H9 (cell line): ENCODE data around the gene LUZP2. TPM values are rescaled to one million over a fixed set of nuclear protein-coding genes. Genes with fewer than 3 reads are reported as not detected.

ENCODE experiments used
- DNase-seq: peaks from one replicate; pipeline ENCODE4 v3.0.0-alpha.2; 2017
- H2AFZ ChIP-seq: one replicate; pipeline ENCODE4 v1.6.1; 2013; ENCODE audit warnings: mild to moderate bottlenecking, low read length, control low read depth, moderate library complexity
- H2AK5ac ChIP-seq: 2 replicates; pipeline ENCODE4 v1.6.1; 2013; ENCODE audit warnings: low read length, control low read depth, mixed read lengths; ENCODE audit not compliant: insufficient read length
- H2BK120ac ChIP-seq: one replicate; pipeline ENCODE4 v1.6.1; 2013; ENCODE audit warnings: low read depth, mild to moderate bottlenecking, low read length, control low read depth, inconsistent platforms; ENCODE audit not compliant: poor library complexity, severe bottlenecking
- H2BK12ac ChIP-seq: 2 replicates; pipeline ENCODE4 v1.6.1; 2013; ENCODE audit warnings: low read length, control low read depth, mixed read lengths, low read depth; ENCODE audit not compliant: insufficient read length
- H2BK15ac ChIP-seq: 2 replicates; pipeline ENCODE4 v1.6.1; 2013; ENCODE audit warnings: low read depth, low read length, control low read depth
- H2BK20ac ChIP-seq: one replicate; pipeline ENCODE4 v1.6.1; 2013; ENCODE audit warnings: low read depth, mild to moderate bottlenecking, low read length, control low read depth, inconsistent platforms; ENCODE audit not compliant: poor library complexity, severe bottlenecking
- H2BK5ac ChIP-seq: 2 replicates; pipeline ENCODE4 v1.6.1; 2013; ENCODE audit warnings: low read length, control low read depth, mixed read lengths; ENCODE audit not compliant: insufficient read length
- H3K14ac ChIP-seq: 2 replicates; pipeline ENCODE4 v1.6.1; 2013; ENCODE audit warnings: low read length, control low read depth; ENCODE audit not compliant: insufficient read depth
- H3K18ac ChIP-seq: 2 replicates; pipeline ENCODE4 v1.6.1; 2013; ENCODE audit warnings: low read depth, mild to moderate bottlenecking, mixed read lengths, low read length, control low read depth; ENCODE audit not compliant: insufficient read length
- H3K23ac ChIP-seq: 2 replicates; pipeline ENCODE4 v1.6.1; 2013; ENCODE audit warnings: low read length, control low read depth, mixed read lengths, low read depth; ENCODE audit not compliant: insufficient read length
- H3K23me2 ChIP-seq: 2 replicates; pipeline ENCODE4 v1.6.1; 2013; ENCODE audit warnings: low read depth, mild to moderate bottlenecking, mixed read lengths, low read length, control low read depth; ENCODE audit not compliant: insufficient read length, poor library complexity, severe bottlenecking
- H3K27ac ChIP-seq: 2 replicates; pipeline ENCODE4 v1.5.1; 2013; ENCODE audit warnings: low read length, control low read depth, mixed read lengths, low read depth; ENCODE audit not compliant: insufficient read length
- H3K27me3 ChIP-seq: 2 replicates; pipeline ENCODE4 v1.6.1; 2013; ENCODE audit warnings: low read length, control low read depth, inconsistent platforms; ENCODE audit not compliant: insufficient read depth
- H3K4ac ChIP-seq: 2 replicates; pipeline ENCODE4 v1.6.1; 2013; ENCODE audit warnings: low read depth, mild to moderate bottlenecking, control low read depth, inconsistent platforms, low read length, moderate library complexity
- H3K4me1 ChIP-seq: 2 replicates; pipeline ENCODE4 v1.6.1; 2013; ENCODE audit warnings: low read length, control low read depth, inconsistent platforms; ENCODE audit not compliant: insufficient read depth
- H3K4me2 ChIP-seq: 2 replicates; pipeline ENCODE4 v1.6.1; 2013; ENCODE audit warnings: low read length, control low read depth, mixed read lengths; ENCODE audit not compliant: insufficient read length, insufficient read depth
- H3K56ac ChIP-seq: 2 replicates; pipeline ENCODE4 v1.6.1; 2013; ENCODE audit warnings: low read depth, mild to moderate bottlenecking, mixed read lengths, low read length, control low read depth; ENCODE audit not compliant: insufficient read length
- H3K79me1 ChIP-seq: 2 replicates; pipeline ENCODE4 v1.6.1; 2013; ENCODE audit warnings: low read depth, mild to moderate bottlenecking, moderate library complexity, low read length, control low read depth, inconsistent platforms; ENCODE audit not compliant: insufficient read depth, poor library complexity, severe bottlenecking
- H3K79me2 ChIP-seq: 2 replicates; pipeline ENCODE4 v1.6.1; 2013; ENCODE audit warnings: low read length, control low read depth, inconsistent platforms; ENCODE audit not compliant: insufficient read depth
- H3K9ac ChIP-seq: 2 replicates; pipeline ENCODE4 v1.6.1; 2013; ENCODE audit warnings: low read length, control low read depth, mixed read lengths; ENCODE audit not compliant: insufficient read length; ENCODE audit errors: extremely low read depth
- H3K9me3 ChIP-seq: one replicate; pipeline ENCODE4 v1.6.1; 2013; ENCODE audit warnings: low read depth, low read length, inconsistent platforms; ENCODE audit not compliant: control insufficient read depth
- H3T11ph ChIP-seq: one replicate; pipeline ENCODE4 v1.6.1; 2013; ENCODE audit warnings: mild to moderate bottlenecking, low read length, control low read depth, inconsistent platforms
- H4K20me1 ChIP-seq: one replicate; pipeline ENCODE4 v1.6.1; 2013; ENCODE audit not compliant: control insufficient read depth, insufficient read length, insufficient read depth
- H4K5ac ChIP-seq: 2 replicates; pipeline ENCODE4 v1.6.1; 2013; ENCODE audit warnings: low read depth, mild to moderate bottlenecking, mixed read lengths, low read length, control low read depth; ENCODE audit not compliant: insufficient read length
- H4K8ac ChIP-seq: replicated peaks from 2 replicates; pipeline ENCODE4 v1.6.1; 2013; ENCODE audit warnings: low read length, control low read depth, mixed read lengths, low read depth; ENCODE audit not compliant: insufficient read length
- H4K91ac ChIP-seq: 2 replicates; pipeline ENCODE4 v1.6.1; 2013; ENCODE audit warnings: low read depth, mild to moderate bottlenecking, moderate library complexity, mixed read lengths, low read length, control low read depth; ENCODE audit not compliant: insufficient read length
- H3K27ac Mint-ChIP-seq, 3 experiments: 2 replicates in 2 of 3; 3 replicates in 1 of 3; pipeline ENCODE4 v1.8.0; 2020 to 2021; ENCODE audit warnings: mixed read lengths in 3 of 3, mild to moderate bottlenecking in 1 of 3, moderate library complexity in 1 of 3
- H3K27me3 Mint-ChIP-seq: 2 replicates; pipeline ENCODE4 v1.8.0; 2021; ENCODE audit warnings: low read depth, mild to moderate bottlenecking, moderate library complexity, mixed read lengths
- H3K36me3 Mint-ChIP-seq, 3 experiments: 2 replicates in 2 of 3; 3 replicates in 1 of 3; pipeline ENCODE4 v1.8.0; 2020 to 2021; ENCODE audit warnings: low read depth in 3 of 3, mixed read lengths in 3 of 3; ENCODE audit not compliant: insufficient read depth in 1 of 3
- H3K4me1 Mint-ChIP-seq, 2 experiments: 2 replicates each; pipeline ENCODE4 v1.8.0; 2020; ENCODE audit warnings: mixed read lengths in 2 of 2
- H3K4me3 Mint-ChIP-seq, 2 experiments: 2 replicates in 1 of 2; 3 replicates in 1 of 2; pipeline ENCODE4 v1.8.0; 2020 to 2021; ENCODE audit warnings: mild to moderate bottlenecking in 2 of 2, mixed read lengths in 2 of 2, moderate library complexity in 1 of 2
- H3K9me3 Mint-ChIP-seq, 2 experiments: 2 replicates in 1 of 2; 3 replicates in 1 of 2; pipeline ENCODE4 v1.8.0; 2020; ENCODE audit warnings: mild to moderate bottlenecking in 2 of 2, mixed read lengths in 2 of 2, moderate library complexity in 1 of 2
- total RNA-seq: library from RNA; stranded (reverse); gene quantifications from 2 replicates; pipeline ENCODE4 v1.2.1, GENCODE V29; 2021
- TF ChIP-seq, protein P1 (sequence below): fragments of 200-600 bp; sonication (generic); conservative IDR thresholded peaks from 3 replicates; pipeline ENCODE4 v1.8.0; 2021; ENCODE audit warnings: antibody characterized with exemption, mild to moderate bottlenecking

The LUZP2 gene
- total RNA-seq, 1 experiment from 2014 or later = 25.4 TPM

DNA sequence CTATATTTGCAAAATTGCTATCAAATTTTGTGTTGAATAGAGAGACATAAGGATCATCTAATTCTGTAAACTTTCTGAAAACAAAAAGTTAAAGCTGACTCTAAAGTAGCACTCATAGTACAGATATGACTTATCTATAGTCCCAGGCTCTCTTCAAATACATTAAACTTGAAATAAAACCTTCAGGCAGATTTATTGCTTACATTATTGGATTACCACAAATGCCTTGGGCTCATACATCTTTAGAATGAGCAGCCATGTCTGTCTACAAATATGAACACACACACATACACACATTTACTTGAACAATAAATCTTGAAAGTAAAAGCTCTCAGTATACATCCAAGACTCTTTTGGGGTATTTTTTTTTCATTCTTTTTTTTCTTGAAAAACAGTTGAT is 207.9 kb downstream of the LUZP2 start:
- H3K9me3 Mint-ChIP-seq = peaks cover 0 to 3% of the 10 kb centered on the region in 2 experiments; a peak in 2 of 5 replicates
- Histone ChIP-seq H3K4me1 (no peaks in the 10 kb centered on the region; the same call in 1 of the 2 replicates), H3T11ph (no peak overlapping the region), H3K9ac (no peak overlapping the region), H4K5ac (no peak overlapping the region), H2BK20ac (no peak overlapping the region), H2AK5ac (no peak overlapping the region), H3K23ac (no peak overlapping the region), H3K27me3 (no peaks in the 10 kb centered on the region), H3K56ac (no peak overlapping the region), H2BK120ac (no peak overlapping the region), H3K79me1 (no peaks in the 10 kb centered on the region), H3K9me3 (no peaks in the 10 kb centered on the region), H2AFZ (no peak overlapping the region), H3K18ac (no peak overlapping the region), H2BK15ac (no peak overlapping the region), H3K14ac (no peak overlapping the region), H3K27ac (no peak overlapping the region), H2BK5ac (no peak overlapping the region), H3K4me2 (no peak overlapping the region), H2BK12ac (no peak overlapping the region), H3K23me2 (no peaks in the 10 kb centered on the region), H4K20me1 (no peaks in the 10 kb centered on the region), H3K4ac (no peak overlapping the region), H4K91ac (no peak overlapping the region), H3K79me2 (no peaks in the 10 kb centered on the region), H4K8ac (no peak overlapping the region)
- TF ChIP-seq, protein P1, sequence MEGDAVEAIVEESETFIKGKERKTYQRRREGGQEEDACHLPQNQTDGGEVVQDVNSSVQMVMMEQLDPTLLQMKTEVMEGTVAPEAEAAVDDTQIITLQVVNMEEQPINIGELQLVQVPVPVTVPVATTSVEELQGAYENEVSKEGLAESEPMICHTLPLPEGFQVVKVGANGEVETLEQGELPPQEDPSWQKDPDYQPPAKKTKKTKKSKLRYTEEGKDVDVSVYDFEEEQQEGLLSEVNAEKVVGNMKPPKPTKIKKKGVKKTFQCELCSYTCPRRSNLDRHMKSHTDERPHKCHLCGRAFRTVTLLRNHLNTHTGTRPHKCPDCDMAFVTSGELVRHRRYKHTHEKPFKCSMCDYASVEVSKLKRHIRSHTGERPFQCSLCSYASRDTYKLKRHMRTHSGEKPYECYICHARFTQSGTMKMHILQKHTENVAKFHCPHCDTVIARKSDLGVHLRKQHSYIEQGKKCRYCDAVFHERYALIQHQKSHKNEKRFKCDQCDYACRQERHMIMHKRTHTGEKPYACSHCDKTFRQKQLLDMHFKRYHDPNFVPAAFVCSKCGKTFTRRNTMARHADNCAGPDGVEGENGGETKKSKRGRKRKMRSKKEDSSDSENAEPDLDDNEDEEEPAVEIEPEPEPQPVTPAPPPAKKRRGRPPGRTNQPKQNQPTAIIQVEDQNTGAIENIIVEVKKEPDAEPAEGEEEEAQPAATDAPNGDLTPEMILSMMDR = no peak
- no peak overlapping the region for H3K4me3 Mint-ChIP-seq
- H3K27ac Mint-ChIP-seq = no peak overlapping the region
- no peak for DNase-seq
- peaks cover 3 to 9% (median 8%) of the 10 kb centered on the region in 3 experiments; a peak in 4 of 7 replicates for H3K36me3 Mint-ChIP-seq
- peaks cover 14 to 15% of the 10 kb centered on the region in 2 experiments for H3K4me1 Mint-ChIP-seq
- no peaks in the 10 kb centered on the region for H3K27me3 Mint-ChIP-seq
